ENCODE results near the gene TNNC1. TPM values are rescaled to one million over a fixed set of nuclear protein-coding genes. Genes with fewer than 3 reads are reported as not detected.

TNNC1 gene
- total and polyA plus RNA-seq, 4 donors: 0.21 to 0.75 (median 0.35) TPM

- TF ChIP-seq, protein P1, sequence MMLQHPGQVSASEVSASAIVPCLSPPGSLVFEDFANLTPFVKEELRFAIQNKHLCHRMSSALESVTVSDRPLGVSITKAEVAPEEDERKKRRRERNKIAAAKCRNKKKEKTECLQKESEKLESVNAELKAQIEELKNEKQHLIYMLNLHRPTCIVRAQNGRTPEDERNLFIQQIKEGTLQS (IDR thresholded peaks at IDR 0.05): no peak
- TF ChIP-seq HNF4A (conservative IDR thresholded peaks at IDR 0.05) (no peak), TAF1 (conservative IDR thresholded peaks at IDR 0.05) (no peak)
Observed at GRCh38 chr3:52429779-52430415, 23.9 kb downstream of the TNNC1 start (continued).

GRCh38 chr3:52429031-52429430, 24.8 kb downstream of the TNNC1 start:
- no peak overlapping the region for H3K9ac ChIP-seq (ENCODE audit: low read depth in 1 of 2, low read length in 2 of 2)
- no peaks in the 10 kb centered on the region for H3K9me3 ChIP-seq (ENCODE audit: control insufficient read depth in 4 of 4, low read length in 3 of 4)
- H3K4me3 ChIP-seq (ENCODE audit: low read depth in 1 of 3, low read length in 3 of 3): no peak overlapping the region
- WGBS: 40% methylated on average over 3 of the region's 3 CpGs
- H3K36me3 ChIP-seq (ENCODE audit: control insufficient read depth in 4 of 4, insufficient read depth in 3 of 4, low read depth in 1 of 4, low read length in 3 of 4): no peaks in the 10 kb centered on the region
- no peaks in the 10 kb centered on the region for H3K4me1 ChIP-seq (ENCODE audit: control insufficient read depth in 4 of 4, insufficient read depth in 4 of 4, low read length in 3 of 4)
- TF ChIP-seq SP1 (IDR thresholded peaks at IDR 0.05) (no peak), RXRA (IDR thresholded peaks at IDR 0.05) (no peak), REST (IDR thresholded peaks at IDR 0.05) (no peak)
- no peak overlapping the region for H3K27ac ChIP-seq (ENCODE audit: low read depth in 1 of 2, low read length in 2 of 2)
- no peaks in the 10 kb centered on the region for H3K27me3 ChIP-seq (ENCODE audit: control insufficient read depth in 4 of 4, insufficient read depth in 4 of 4, low read length in 3 of 4)
- no peak for DNase-seq (ENCODE audit: low spot score)

DNA sequence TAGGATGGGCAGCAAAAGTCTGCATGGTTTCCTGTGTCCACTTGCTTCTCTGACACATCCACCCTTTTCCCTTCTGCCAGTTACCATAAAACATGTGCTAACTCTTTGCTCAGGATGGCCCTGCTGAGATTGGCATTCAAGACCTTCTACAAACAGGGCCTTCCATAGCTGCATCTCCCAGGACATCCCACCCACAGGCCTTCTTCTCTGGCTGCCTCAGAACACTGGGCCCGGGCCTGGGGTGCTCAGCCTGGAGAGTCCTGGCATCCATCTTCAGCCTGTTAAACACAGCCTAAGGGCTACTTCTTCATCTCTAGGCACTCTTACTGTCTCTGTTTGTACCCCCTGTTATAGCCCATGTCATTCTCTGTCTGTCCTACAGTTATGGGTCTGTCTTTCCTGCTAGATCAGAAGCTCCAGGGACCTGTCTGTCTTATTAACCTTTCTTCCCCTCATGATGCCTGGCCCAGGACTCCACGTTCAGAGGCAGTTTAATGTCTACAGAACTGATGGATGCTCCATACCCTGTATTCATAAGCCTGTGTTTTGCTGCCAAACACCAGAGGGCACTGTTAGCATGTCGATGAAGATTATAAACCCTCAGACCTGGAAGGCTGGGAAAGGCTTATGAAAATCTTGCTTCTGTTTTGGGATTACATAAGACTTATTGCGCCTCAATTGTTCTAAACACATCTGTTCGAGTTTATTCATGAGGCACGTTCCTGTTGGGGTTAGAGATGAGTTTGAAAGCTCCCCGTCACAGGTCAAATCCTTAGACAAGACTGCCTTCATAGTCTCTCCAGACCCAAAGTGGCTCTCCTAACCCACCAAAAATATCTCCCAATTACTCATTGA, 25.5 kb downstream of the TNNC1 start:
- H3K4me3 ChIP-seq (ENCODE audit: low read depth in 1 of 3, low read length in 3 of 3): no peak overlapping the region
- WGBS: 20% methylated on average over 7 of the region's 7 CpGs
- H3K4me1 ChIP-seq (ENCODE audit: control insufficient read depth in 4 of 4, insufficient read depth in 4 of 4, low read length in 3 of 4): no peaks in the 10 kb centered on the region

More for the DNA sequence above, 25.5 kb downstream of the TNNC1 start:
- Histone ChIP-seq H3K9ac (ENCODE audit: low read depth in 1 of 2, low read length in 2 of 2) (no peak overlapping the region), H3K9me3 (ENCODE audit: control insufficient read depth in 4 of 4, low read length in 3 of 4) (no peaks in the 10 kb centered on the region), H3K36me3 (ENCODE audit: control insufficient read depth in 4 of 4, insufficient read depth in 3 of 4, low read depth in 1 of 4, low read length in 3 of 4) (no peaks in the 10 kb centered on the region), H3K27ac (ENCODE audit: low read depth in 1 of 2, low read length in 2 of 2) (no peak overlapping the region), H3K27me3 (ENCODE audit: control insufficient read depth in 4 of 4, insufficient read depth in 4 of 4, low read length in 3 of 4) (no peaks in the 10 kb centered on the region)
- DNase-seq (ENCODE audit: low spot score): no peak
- TF ChIP-seq, protein P2, sequence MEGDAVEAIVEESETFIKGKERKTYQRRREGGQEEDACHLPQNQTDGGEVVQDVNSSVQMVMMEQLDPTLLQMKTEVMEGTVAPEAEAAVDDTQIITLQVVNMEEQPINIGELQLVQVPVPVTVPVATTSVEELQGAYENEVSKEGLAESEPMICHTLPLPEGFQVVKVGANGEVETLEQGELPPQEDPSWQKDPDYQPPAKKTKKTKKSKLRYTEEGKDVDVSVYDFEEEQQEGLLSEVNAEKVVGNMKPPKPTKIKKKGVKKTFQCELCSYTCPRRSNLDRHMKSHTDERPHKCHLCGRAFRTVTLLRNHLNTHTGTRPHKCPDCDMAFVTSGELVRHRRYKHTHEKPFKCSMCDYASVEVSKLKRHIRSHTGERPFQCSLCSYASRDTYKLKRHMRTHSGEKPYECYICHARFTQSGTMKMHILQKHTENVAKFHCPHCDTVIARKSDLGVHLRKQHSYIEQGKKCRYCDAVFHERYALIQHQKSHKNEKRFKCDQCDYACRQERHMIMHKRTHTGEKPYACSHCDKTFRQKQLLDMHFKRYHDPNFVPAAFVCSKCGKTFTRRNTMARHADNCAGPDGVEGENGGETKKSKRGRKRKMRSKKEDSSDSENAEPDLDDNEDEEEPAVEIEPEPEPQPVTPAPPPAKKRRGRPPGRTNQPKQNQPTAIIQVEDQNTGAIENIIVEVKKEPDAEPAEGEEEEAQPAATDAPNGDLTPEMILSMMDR (IDR thresholded peaks at IDR 0.05; ENCODE audit: low read depth, low read length, missing input control): peak; percentile 80
- TF ChIP-seq FOXA1 (IDR thresholded peaks at IDR 0.05) (no peak), RAD21 (IDR thresholded peaks at IDR 0.05) (peak; percentile 91 to 93)

Data from liver (tissue), 9 donors.